ENCODE data around the gene PRSS33.

Gene PRSS33

DNA sequence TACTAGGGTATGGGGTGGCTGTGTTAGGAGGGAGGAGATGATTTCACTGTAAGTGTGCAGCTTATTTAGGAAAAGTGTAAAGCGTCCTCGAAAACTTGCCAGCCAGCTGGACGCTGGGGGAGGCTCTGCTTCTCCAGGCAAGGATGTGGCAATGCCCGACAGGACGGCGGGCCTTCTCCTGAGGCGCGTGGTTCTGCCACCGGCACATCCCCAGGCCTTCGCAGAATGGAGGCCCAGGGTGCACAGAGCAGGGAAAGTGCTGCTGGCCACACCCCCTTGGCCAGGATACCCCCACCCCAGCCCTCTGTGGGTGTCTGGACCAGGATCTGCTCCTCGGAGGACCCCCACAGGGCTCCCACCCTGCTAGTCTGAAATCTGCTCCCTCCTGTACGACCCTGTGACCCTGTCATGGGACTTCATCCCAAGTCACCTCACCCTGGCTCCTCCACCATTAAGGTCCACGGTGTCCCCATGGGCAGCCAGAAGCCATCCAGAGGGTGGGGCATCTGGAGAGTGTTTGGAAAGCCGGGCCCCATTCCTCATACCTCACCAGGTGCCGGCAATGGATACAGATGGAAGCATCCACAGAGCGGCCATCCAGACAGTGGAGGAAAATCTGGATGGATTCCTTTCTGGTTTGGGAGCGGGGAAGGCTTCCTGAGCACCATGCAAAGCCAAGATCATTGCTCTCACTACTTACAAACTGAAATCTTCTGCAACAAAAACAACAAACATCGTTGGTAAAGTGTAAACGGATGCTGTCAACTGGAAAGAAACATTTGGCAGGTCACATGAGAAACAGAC, 44.2 kb downstream of the PRSS33 start:
- H3K4me1 ChIP-seq, result no peaks in the 10 kb centered on the region
- H3K27me3 ChIP-seq, result no peaks in the 10 kb centered on the region
- H3K36me3 ChIP-seq, result no peaks in the 10 kb centered on the region
- H3K4me3 ChIP-seq (ENCODE audit: low read depth, low read length), result no peak overlapping the region
- DNase-seq, result no peak
- TF ChIP-seq, protein P1, sequence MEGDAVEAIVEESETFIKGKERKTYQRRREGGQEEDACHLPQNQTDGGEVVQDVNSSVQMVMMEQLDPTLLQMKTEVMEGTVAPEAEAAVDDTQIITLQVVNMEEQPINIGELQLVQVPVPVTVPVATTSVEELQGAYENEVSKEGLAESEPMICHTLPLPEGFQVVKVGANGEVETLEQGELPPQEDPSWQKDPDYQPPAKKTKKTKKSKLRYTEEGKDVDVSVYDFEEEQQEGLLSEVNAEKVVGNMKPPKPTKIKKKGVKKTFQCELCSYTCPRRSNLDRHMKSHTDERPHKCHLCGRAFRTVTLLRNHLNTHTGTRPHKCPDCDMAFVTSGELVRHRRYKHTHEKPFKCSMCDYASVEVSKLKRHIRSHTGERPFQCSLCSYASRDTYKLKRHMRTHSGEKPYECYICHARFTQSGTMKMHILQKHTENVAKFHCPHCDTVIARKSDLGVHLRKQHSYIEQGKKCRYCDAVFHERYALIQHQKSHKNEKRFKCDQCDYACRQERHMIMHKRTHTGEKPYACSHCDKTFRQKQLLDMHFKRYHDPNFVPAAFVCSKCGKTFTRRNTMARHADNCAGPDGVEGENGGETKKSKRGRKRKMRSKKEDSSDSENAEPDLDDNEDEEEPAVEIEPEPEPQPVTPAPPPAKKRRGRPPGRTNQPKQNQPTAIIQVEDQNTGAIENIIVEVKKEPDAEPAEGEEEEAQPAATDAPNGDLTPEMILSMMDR (IDR thresholded peaks at IDR 0.05; ENCODE audit: low read depth, low read length), result no peak
- no peaks in the 10 kb centered on the region for H3K9me3 ChIP-seq

DNA sequence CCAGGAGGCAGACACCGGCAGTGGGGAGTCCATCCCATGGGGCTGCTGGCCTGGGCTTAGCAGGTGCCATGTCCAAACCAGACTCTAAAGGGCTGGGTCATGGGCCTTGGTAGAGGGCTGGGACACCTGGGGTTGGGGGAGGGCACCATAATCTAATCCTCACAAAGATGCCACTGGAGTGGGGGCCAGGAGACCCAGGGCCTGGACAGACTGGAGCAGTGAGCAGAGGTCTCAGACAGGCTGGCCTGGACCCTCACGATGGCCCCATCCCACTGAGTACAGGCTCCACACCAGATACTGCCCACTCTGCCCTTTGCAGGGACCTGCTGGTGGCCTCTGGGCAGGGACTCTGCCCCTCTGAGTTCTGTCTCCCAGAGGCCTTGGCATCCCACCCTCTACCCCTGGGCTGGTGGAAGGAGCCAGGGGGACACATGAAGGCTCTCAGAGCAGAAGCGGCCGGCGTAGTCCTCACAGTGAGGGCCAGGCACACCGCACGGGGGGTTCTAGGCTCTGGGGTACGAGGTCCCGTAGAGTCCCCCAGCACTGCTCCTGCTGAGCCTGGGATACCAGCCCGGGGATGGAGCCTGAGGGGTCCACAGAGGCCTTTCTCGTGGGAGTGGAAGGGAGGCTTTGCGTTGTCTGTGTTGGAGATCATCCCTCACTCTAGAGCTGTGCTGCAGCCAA, 44.9 kb downstream of the PRSS33 start:
- TF ChIP-seq, protein P1 (IDR thresholded peaks at IDR 0.05; ENCODE audit: low read depth, low read length), result no peak

DNA sequence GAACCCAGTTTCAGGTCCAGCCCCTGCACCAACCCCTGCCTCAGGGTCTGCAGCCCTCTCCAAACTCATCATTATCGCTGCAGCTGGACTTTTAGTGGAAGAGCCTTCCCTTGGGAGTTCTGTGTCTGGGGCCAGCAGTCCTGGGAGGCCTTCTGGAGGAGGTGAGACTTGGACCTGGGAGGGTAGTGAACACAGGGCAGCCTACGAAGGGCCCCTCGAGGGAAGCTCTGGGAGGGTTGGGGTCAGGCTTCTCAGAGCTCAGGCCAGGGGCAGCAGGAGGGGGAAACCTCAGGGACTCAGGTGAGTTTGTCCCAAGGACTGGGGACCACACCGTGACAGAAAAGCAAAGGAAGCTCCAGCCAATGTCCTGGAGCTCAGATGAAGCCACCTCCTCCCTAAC, 46.2 kb downstream of the PRSS33 start:
- Histone ChIP-seq H3K36me3 (no peaks in the 10 kb centered on the region), H3K27me3 (no peaks in the 10 kb centered on the region), H3K9me3 (no peaks in the 10 kb centered on the region), H3K4me3 (ENCODE audit: low read depth, low read length) (no peak overlapping the region), H3K4me1 (no peaks in the 10 kb centered on the region)
- TF ChIP-seq, protein P1 (IDR thresholded peaks at IDR 0.05; ENCODE audit: low read depth, low read length), result no peak
- DNase-seq, result no peak

More for the DNA sequence above, 44.9 kb downstream of the PRSS33 start:
- no peaks in the 10 kb centered on the region for H3K27me3 ChIP-seq
- no peaks in the 10 kb centered on the region for H3K4me1 ChIP-seq
- H3K4me3 ChIP-seq (ENCODE audit: low read depth, low read length), result no peak overlapping the region
- H3K36me3 ChIP-seq, result no peaks in the 10 kb centered on the region
- no peaks in the 10 kb centered on the region for H3K9me3 ChIP-seq
- DNase-seq, result no peak

DNA sequence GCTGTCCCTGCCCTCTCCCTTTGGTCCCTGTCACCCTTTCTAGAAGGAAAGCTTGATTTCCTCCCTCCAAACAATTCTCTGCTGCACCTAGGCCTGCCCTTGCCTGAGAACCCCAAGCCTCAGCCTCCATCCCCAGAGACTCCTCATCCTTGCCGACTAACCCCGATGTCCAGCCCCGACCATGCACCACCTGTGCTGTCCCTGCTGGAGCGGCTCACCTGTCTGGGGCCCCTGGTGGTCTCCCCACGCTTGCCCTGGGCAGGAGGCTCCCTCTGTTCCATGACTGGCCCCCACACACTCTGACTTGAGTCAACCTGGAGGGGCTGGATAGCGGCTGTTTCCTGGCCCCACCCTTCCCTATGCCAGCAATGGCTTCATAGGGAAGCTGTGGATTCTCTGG, 46.9 kb downstream of the PRSS33 start:
- H3K9me3 ChIP-seq, result no peaks in the 10 kb centered on the region
- no peak for DNase-seq

DNA sequence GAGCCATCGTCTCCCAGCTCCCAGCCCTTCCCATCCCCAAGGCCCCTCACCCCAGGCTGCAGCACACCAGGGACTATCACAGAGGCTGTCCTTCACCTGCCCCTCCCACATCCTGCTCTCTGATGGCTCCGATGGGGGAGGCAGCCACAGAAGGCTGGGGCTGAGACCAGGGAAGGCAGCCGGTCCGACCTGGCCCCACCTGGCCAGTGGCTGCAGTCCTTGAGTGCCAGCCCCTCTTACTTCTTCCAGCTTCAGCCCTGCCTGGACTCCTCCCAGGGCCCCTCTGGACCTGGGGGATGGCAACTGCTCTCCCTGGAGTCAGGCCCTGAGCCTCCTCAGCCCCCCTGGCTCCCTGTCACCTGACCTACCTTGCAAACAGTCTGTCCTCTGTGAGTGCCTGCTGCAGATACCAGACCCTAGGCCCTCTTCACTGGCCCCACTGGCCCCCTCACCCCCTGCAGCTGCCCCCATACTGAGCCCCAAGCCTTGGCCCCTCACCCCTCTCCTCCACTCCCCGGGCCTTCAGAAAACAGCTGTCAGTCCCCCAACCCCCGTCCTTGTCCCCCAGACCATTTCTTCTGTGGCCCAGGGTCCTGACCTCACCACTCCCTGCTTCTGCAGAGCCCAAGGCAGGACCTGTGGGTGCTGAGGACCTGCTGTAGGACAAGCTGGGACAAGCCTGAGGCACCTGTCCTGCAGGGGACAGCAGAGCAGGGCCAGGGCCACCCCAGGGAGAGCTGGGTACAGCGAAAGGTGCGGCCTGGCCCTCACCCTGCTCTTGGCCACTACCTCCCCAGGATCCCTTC, 47.5 kb downstream of the PRSS33 start:
- Histone ChIP-seq H3K27me3 (no peaks in the 10 kb centered on the region), H3K9me3 (no peaks in the 10 kb centered on the region), H3K4me1 (no peaks in the 10 kb centered on the region), H3K36me3 (no peaks in the 10 kb centered on the region), H3K4me3 (ENCODE audit: low read depth, low read length) (no peak overlapping the region)
- TF ChIP-seq, protein P1 (IDR thresholded peaks at IDR 0.05; ENCODE audit: low read depth, low read length), result no peak
- DNase-seq, result no peak

More for the DNA sequence above, 46.9 kb downstream of the PRSS33 start:
- no peaks in the 10 kb centered on the region for H3K36me3 ChIP-seq
- no peak overlapping the region for H3K4me3 ChIP-seq (ENCODE audit: low read depth, low read length)
- no peaks in the 10 kb centered on the region for H3K27me3 ChIP-seq
- H3K4me1 ChIP-seq, result no peaks in the 10 kb centered on the region
- TF ChIP-seq, protein P1 (IDR thresholded peaks at IDR 0.05; ENCODE audit: low read depth, low read length), result no peak
